Fibroblast of pulmonary artery (primary cell): Measurements from ENCODE around the gene ARHGEF28.
A peak's percentile ranks its signal among the peaks of the same experiment; 100 is the strongest.

ENCODE experiments used
- DNase-seq: peaks from one replicate; pipeline ENCODE4 v3.0.0-alpha.2; 2010; ENCODE audit warnings: low read depth
- H3K4me3 ChIP-seq: replicated peaks from 2 replicates; pipeline ENCODE4 v1.5.1; 2011; ENCODE audit warnings: low read depth, mild to moderate bottlenecking, control low read depth, low read length, moderate library complexity
- CTCF ChIP-seq: IDR thresholded peaks from 2 replicates; pipeline ENCODE4 v1.5.1; 2011; ENCODE audit warnings: mild to moderate bottlenecking, control low read depth, low read length, inconsistent platforms; ENCODE audit errors: missing control alignments

ARHGEF28 gene

GRCh38 chr5:73793911-73794310 is 167.9 kb downstream of the ARHGEF28 start:
- TF ChIP-seq CTCF: no peak
- peak; percentile 45 for DNase-seq
- H3K4me3 ChIP-seq: no peak overlapping the region

DNA sequence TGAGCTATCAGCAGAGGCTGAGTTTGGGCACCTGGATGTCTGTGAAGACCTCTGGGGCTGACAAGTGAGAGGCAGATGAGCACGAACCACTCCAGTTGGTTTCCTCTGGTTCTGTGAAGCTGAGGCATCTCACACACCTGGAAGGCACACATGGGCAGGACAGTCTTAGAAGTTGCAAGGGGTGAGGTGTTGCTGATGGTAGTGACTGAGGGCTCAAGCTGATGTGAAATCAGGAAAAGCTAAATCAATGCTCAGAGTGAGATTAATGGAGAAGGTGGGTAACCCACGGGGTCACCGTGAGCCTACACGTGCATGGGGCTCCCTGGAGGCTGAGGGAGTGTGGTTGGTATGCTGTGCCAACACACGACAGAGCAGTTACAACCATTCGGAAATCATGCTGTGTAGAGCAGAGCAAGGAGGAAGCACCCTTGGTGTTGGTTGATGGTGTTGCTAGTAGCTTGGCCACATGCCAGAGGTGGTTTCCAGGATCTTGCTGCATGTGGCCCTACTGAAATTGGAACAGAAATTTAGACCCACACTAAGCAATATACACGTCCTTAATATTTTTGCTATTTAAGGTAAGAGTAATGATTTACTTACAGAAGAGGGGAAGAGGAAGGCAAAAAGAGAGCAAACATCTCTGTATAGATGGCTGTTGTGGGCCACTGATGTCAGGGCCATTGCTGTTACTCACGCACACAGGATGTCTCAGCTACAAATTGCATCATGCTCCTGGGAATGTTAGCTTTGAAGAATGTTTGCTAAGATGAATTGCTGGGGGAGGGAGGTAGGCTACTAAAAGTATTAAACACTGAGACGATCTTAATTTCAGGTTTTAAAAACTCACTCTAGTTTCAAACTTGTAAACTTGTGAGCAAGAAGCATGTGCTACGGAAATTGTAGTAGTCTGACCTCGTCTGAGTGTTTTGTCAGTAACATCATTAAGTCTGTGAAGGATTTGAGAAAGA is 170.5 kb downstream of the ARHGEF28 start:
- no peak for TF ChIP-seq CTCF
- no peak overlapping the region for H3K4me3 ChIP-seq
- peak; percentile 99 for DNase-seq

DNA sequence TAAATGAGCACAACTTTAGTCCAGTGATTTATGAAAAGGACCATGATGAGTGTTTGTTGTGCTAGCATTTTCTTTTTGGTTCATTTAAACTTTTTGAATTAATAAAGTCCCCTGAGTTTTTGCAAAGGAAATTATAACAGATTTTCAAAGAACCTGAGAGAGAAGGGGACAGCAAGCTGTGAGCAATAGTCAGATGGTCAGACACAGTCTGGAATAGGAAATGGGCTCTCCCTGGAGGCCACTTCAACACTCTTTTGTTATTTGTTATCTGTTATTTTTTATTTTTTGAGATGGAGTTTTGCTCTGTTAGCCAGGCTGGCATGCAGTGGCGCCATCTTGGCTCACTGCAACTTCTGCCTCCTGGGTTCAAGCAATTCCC is 171.1 kb downstream of the ARHGEF28 start:
- peak; percentile 62 for DNase-seq
- no peak for TF ChIP-seq CTCF
- no peak overlapping the region for H3K4me3 ChIP-seq

DNA sequence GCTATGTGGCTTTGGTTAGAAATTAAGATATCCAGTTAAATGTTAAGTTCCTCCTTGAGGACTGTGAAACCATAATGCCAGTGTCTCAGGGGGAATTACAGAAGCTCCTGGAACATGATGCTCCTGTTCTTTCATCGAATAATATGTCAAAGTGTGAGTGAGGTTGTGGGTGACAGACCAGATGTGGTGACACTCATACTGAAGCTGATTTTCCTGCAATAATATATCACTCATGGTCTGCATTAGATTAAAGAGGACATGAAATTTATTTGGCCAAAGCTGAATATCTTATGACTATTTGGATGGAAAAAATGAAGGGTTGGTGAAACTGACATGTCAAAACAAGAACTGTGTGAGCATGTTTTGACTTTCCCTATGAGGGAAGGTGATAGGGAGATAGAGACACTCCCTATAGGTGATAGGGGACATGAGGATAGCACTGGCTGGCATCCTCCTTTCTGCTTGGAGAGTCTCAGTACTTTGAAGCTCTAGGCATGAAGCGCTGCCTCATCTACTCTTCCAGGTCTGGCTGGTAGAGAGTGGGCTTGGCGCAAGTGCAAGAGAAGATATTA is 173.5 kb downstream of the ARHGEF28 start:
- no peak overlapping the region for H3K4me3 ChIP-seq
- TF ChIP-seq CTCF: no peak
- DNase-seq: no peak

DNA sequence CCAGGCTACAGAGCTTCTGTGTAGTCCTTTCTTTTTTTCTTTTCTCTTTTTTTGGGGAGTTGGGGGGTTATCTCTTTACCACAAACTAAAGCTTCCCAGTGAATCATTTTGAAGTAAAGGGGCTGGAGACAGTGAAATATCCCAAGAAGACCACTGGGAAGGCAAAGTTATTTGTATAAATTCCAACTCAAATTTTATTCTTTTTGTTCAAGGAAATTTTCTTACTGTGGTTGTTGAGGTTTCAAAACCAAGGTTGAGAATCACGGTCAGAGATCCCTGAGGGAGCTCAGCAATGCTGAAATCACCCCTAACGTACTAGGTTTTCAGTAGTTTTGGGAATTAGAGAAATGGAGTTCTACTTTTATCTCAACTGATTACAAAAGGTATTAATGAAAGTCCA is 175.7 kb downstream of the ARHGEF28 start:
- H3K4me3 ChIP-seq: no peak overlapping the region
- no peak for DNase-seq
- no peak for TF ChIP-seq CTCF

- DNase-seq: no peak
- no peak for TF ChIP-seq CTCF
- H3K4me3 ChIP-seq: no peak overlapping the region
Measured at GRCh38 chr5:73805449-73805848, 179.5 kb downstream of the ARHGEF28 start.
